ENCODE results near the gene NDEL1. TPM values are rescaled to one million over a fixed set of nuclear protein-coding genes. Genes with fewer than 3 reads are reported as not detected.

The NDEL1 gene
- total RNA-seq, 1 experiment from 2014 or later = 71.1 TPM

DNA sequence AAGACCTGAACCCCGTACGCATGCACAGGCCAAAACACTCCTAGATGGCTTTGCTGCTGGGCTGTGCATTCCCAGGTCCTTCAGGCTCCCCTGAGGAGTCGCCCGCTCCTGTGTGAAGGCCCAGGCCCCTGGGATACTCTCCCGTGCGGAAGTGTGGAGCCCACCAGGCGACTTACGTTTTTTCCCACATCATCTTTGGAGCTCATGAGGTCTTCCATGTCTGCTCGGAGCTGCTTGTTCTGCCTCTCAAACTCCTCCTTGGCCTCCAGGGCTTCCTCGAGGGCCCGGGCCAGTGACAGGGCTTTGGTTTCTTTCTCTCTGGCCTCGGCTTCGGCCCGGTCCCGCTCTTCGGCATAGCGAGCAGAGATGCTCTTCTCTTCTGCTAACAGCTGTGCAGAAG is 56.4 kb downstream of the NDEL1 start:
- H3K4me1 ChIP-seq (ENCODE audit: insufficient read depth, low read length, poor library complexity, severe bottlenecking) = no peaks in the 10 kb centered on the region
- no peaks in the 10 kb centered on the region for H3K9me3 ChIP-seq (ENCODE audit: low read depth, low read length, poor library complexity, severe bottlenecking)
- ChIA-PET POLR2A (ENCODE audit: low non-redundant PET) (no interaction called here), CTCF (interaction anchor here (0.6 kb wide), 2 partner anchors 63 to 1735 kb away, joined by 3 to 6 read pairs; no protein-coding TSS in a partner anchor)
- no peaks in the 10 kb centered on the region for H3K27me3 ChIP-seq (replicated peaks; ENCODE audit: insufficient read depth, low read depth, low read length, poor library complexity)
- no peak for DNase-seq (ENCODE audit: low spot score)
- H3K27ac ChIP-seq (ENCODE audit: low read depth, low read length, poor library complexity, severe bottlenecking) = no peak overlapping the region
- intact Hi-C loops (cut with micrococcal nuclease; ENCODE audit: unreplicated experiment) = no loop called here
- TF ChIP-seq EZH2 (IDR thresholded peaks at IDR 0.05; ENCODE audit: borderline replicate concordance, low read depth, low read length, poor library complexity, severe bottlenecking) = no peak
- TF ChIP-seq, protein P1, sequence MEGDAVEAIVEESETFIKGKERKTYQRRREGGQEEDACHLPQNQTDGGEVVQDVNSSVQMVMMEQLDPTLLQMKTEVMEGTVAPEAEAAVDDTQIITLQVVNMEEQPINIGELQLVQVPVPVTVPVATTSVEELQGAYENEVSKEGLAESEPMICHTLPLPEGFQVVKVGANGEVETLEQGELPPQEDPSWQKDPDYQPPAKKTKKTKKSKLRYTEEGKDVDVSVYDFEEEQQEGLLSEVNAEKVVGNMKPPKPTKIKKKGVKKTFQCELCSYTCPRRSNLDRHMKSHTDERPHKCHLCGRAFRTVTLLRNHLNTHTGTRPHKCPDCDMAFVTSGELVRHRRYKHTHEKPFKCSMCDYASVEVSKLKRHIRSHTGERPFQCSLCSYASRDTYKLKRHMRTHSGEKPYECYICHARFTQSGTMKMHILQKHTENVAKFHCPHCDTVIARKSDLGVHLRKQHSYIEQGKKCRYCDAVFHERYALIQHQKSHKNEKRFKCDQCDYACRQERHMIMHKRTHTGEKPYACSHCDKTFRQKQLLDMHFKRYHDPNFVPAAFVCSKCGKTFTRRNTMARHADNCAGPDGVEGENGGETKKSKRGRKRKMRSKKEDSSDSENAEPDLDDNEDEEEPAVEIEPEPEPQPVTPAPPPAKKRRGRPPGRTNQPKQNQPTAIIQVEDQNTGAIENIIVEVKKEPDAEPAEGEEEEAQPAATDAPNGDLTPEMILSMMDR (conservative IDR thresholded peaks at IDR 0.05; ENCODE audit: low read depth, low read length) = no peak
- H3K4me3 ChIP-seq (ENCODE audit: low read depth, low read length, poor library complexity, severe bottlenecking) = no peak overlapping the region
- no TSS peak for BruUV-seq (replicated peaks)
- peaks cover 80% of the 10 kb centered on the region for H3K36me3 ChIP-seq (ENCODE audit: insufficient read depth, low read length, poor library complexity, severe bottlenecking)

DNA sequence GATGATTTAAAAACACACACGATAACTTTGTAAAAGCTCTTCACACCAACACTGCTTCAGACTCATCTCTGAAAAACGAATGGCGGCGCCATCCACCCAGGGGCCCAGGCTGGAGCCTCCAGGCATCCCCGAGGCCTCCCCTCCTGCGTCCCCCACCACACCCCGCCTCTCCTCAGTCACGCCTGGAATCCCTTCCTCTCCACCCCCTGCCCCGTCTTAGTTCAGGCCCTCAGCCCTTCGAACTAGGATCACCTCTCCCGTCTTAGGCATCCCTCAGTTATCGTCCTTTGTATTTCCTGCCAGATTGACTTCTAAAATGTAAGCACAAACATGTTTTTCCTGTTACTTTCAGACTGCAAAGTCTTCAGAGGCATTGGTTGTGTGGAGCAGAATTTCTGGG is 58.3 kb downstream of the NDEL1 start:
- CTCF ChIA-PET = no interaction called here
- H3K9me3 ChIP-seq (ENCODE audit: low read depth, low read length, poor library complexity, severe bottlenecking) = no peaks in the 10 kb centered on the region
- no TSS peak for BruUV-seq (replicated peaks)
- H3K36me3 ChIP-seq (ENCODE audit: insufficient read depth, low read length, poor library complexity, severe bottlenecking) = peaks cover 78% of the 10 kb centered on the region
- TF ChIP-seq, protein P1 (conservative IDR thresholded peaks at IDR 0.05; ENCODE audit: low read depth, low read length) = no peak
- TF ChIP-seq EZH2 (IDR thresholded peaks at IDR 0.05; ENCODE audit: borderline replicate concordance, low read depth, low read length, poor library complexity, severe bottlenecking) = no peak
- H3K4me3 ChIP-seq (ENCODE audit: low read depth, low read length, poor library complexity, severe bottlenecking) = no peak overlapping the region
- POLR2A ChIA-PET (ENCODE audit: low non-redundant PET) = no interaction called here
- no peaks in the 10 kb centered on the region for H3K4me1 ChIP-seq (ENCODE audit: insufficient read depth, low read length, poor library complexity, severe bottlenecking)
- no peaks in the 10 kb centered on the region for H3K27me3 ChIP-seq (replicated peaks; ENCODE audit: insufficient read depth, low read depth, low read length, poor library complexity)
- no peak overlapping the region for H3K27ac ChIP-seq (ENCODE audit: low read depth, low read length, poor library complexity, severe bottlenecking)
- intact Hi-C loops (cut with micrococcal nuclease; ENCODE audit: unreplicated experiment) = no loop called here
- no peak for DNase-seq (ENCODE audit: low spot score)

DNA sequence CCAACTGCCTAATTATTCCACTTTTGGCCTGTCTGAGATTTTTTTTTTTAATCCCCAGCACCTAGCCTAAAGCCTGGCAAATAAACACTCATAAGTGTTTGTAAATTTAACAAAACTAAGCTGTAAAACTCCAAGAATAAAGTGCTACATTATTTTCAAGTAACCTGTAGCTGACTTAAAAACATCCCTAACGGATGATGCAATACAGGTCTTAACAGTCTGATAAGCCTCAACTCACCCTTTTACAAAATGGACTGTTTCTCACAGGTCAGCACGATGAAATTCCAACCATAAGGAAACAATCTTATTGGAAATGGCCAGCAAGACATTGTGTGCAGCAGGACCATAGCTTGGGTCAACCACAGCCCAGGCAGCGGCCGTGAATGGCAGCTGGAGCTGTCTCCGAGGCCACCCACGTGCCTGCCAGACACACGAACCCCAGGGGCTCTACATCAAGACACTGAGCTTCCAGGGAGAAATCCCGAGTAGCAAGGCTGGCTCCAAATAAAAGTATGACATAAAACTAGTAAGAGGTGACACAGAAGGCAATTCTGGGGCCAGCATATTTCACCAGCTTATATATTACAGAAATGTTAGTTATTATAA is 58.9 kb downstream of the NDEL1 start:
- Histone ChIP-seq H3K27ac (ENCODE audit: low read depth, low read length, poor library complexity, severe bottlenecking) (no peak overlapping the region), H3K9me3 (ENCODE audit: low read depth, low read length, poor library complexity, severe bottlenecking) (no peaks in the 10 kb centered on the region), H3K4me3 (ENCODE audit: low read depth, low read length, poor library complexity, severe bottlenecking) (no peak overlapping the region), H3K4me1 (ENCODE audit: insufficient read depth, low read length, poor library complexity, severe bottlenecking) (no peaks in the 10 kb centered on the region), H3K27me3 (replicated peaks; ENCODE audit: insufficient read depth, low read depth, low read length, poor library complexity) (no peaks in the 10 kb centered on the region), H3K36me3 (ENCODE audit: insufficient read depth, low read length, poor library complexity, severe bottlenecking) (peaks cover 84% of the 10 kb centered on the region)
- no TSS peak for BruUV-seq (replicated peaks)
- intact Hi-C loops (cut with micrococcal nuclease; ENCODE audit: unreplicated experiment) = no loop called here
- POLR2A ChIA-PET (ENCODE audit: low non-redundant PET) = no interaction called here
- TF ChIP-seq, protein P1 (conservative IDR thresholded peaks at IDR 0.05; ENCODE audit: low read depth, low read length) = no peak
- no peak for TF ChIP-seq EZH2 (IDR thresholded peaks at IDR 0.05; ENCODE audit: borderline replicate concordance, low read depth, low read length, poor library complexity, severe bottlenecking)
- CTCF ChIA-PET = no interaction called here
- DNase-seq (ENCODE audit: low spot score) = no peak

All from A673 (cell line).